Neural progenitor cell (in vitro differentiated cells): ENCODE results near the gene PLA2G4A.

Experiments used
- EZH2 ChIP-seq: fragments of 200-600 bp; sonication (generic); IDR thresholded peaks from 2 replicates; pipeline ENCODE4 v1.6.1; 2017; ENCODE audit warnings: antibody characterized with exemption, mild to moderate bottlenecking, moderate library complexity
- EZH2phosphoT487 ChIP-seq: fragments of 200-600 bp; sonication (generic); IDR thresholded peaks from 2 replicates; pipeline ENCODE4 v1.6.1; 2017; ENCODE audit warnings: antibody characterized with exemption
- TF ChIP-seq, protein P1 (sequence below): fragments of 200-600 bp; sonication (generic); IDR thresholded peaks from 2 replicates; pipeline ENCODE4 v1.5.1; 2017; ENCODE audit warnings: antibody characterized with exemption, mild to moderate bottlenecking

DNA sequence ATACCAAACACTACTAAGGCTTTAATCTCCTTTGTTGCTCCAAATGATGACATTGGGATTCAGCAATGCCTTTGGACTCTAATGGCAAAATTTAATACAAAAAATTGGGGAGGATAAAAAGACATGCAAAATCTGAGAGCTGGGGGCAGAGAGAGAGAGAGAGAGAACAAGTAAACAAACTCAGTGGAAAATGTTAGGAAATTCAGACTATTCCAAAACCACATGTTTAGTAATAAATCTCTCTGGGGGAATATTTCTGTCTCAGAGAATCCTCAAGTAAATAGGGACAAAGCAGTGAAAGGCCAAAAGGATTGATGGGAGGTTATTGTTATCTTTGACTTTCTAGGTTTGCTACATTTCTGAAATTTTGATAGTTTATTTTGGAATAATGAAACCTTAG is 65.7 kb downstream of the PLA2G4A start:
- TF ChIP-seq, protein P1, sequence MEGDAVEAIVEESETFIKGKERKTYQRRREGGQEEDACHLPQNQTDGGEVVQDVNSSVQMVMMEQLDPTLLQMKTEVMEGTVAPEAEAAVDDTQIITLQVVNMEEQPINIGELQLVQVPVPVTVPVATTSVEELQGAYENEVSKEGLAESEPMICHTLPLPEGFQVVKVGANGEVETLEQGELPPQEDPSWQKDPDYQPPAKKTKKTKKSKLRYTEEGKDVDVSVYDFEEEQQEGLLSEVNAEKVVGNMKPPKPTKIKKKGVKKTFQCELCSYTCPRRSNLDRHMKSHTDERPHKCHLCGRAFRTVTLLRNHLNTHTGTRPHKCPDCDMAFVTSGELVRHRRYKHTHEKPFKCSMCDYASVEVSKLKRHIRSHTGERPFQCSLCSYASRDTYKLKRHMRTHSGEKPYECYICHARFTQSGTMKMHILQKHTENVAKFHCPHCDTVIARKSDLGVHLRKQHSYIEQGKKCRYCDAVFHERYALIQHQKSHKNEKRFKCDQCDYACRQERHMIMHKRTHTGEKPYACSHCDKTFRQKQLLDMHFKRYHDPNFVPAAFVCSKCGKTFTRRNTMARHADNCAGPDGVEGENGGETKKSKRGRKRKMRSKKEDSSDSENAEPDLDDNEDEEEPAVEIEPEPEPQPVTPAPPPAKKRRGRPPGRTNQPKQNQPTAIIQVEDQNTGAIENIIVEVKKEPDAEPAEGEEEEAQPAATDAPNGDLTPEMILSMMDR = no peak
- no peak for TF ChIP-seq EZH2
- TF ChIP-seq EZH2phosphoT487 = no peak
